ENCODE results near the gene RUFY4.

DNA sequence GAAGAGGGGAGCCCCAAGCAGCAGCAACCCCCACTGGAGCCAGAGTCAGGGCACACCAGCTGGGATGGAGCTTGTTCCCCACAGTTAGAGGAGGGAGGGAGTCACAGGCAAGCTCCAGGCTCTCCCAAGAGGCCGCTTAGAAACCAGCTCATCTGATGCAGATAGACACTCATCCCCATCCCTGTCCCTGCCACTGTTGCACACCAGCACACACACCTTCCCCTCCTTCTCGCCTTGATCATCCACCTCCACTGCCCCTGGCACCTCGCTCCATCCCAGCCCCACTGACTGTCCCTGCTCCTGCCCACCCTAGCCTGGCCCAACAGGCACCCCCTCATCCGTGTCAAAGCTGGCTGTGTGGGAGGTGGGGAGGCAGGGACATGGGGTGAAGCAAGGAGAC lies 1.5 kb upstream of the RUFY4 start:
- TF ChIP-seq EZH2phosphoT487 (IDR thresholded peaks at IDR 0.05; ENCODE audit: borderline replicate concordance): no peak
- TF ChIP-seq CTCF (conservative IDR thresholded peaks at IDR 0.05; ENCODE audit: low read length): no peak
